HG03432 (cell line): ENCODE measurements around the gene MUL1.

Source experiments
- ATAC-seq: cut with Tn5 transposase; IDR thresholded peaks from one replicate; pipeline ENCODE4 v1.9.1; 2021; ENCODE audit warnings: mild to moderate bottlenecking, moderate library complexity; ENCODE audit not compliant: unreplicated experiment

MUL1 gene

DNA sequence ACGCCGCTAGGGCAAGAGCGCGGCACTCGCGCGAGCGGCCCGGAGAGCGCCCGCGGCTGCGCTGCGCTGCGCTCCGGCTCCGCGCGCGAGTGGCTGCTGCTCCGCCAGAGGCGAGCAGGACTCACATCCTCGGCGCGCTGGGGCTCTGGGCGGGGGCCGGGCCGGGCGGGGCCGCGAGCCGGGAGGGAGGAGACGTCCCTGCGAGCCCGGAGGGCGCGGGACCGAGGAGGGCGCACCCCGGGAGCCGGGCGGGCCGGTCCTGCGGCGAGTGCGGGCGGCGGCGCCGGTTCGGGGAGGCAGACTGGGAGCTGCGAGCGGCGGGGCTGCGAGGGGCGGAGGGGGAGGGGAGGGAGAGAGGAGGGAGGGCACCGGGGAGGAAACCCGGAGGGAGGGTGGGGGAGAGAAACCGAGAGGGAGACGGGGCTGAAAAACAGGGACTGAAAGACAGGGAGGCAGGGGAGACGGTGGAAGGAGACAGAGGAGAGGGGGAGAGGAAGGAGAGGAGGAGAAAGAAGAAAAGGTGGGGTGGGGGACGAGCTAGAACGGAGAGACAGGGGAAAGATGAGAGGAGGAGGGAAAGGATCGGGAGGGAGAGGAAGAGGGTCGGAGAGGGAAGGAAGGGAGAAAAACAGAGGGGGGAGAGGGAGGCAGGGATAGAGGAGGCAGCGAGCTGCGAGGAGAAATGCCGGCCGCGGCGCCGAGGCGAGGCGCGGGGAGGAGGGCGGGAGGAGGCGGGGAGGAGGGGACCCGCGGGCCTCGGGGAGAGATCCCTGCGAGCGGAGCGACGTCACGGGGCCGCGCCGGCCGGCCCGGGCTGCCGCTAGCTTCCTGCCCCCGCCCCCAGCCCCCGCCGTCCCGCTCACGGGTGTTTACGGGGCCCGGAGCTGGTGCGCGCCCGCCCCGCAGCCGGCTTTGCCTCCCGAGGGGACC is 22.2 kb downstream of the MUL1 start, which contains the start of gene CAMK2N1:
CAMK2N1 (minus strand) TSS at position 684 of the 930 bp plus-strand sequence. CDS start 831 bp downstream, outside the sequence.
- no peak for ATAC-seq

DNA sequence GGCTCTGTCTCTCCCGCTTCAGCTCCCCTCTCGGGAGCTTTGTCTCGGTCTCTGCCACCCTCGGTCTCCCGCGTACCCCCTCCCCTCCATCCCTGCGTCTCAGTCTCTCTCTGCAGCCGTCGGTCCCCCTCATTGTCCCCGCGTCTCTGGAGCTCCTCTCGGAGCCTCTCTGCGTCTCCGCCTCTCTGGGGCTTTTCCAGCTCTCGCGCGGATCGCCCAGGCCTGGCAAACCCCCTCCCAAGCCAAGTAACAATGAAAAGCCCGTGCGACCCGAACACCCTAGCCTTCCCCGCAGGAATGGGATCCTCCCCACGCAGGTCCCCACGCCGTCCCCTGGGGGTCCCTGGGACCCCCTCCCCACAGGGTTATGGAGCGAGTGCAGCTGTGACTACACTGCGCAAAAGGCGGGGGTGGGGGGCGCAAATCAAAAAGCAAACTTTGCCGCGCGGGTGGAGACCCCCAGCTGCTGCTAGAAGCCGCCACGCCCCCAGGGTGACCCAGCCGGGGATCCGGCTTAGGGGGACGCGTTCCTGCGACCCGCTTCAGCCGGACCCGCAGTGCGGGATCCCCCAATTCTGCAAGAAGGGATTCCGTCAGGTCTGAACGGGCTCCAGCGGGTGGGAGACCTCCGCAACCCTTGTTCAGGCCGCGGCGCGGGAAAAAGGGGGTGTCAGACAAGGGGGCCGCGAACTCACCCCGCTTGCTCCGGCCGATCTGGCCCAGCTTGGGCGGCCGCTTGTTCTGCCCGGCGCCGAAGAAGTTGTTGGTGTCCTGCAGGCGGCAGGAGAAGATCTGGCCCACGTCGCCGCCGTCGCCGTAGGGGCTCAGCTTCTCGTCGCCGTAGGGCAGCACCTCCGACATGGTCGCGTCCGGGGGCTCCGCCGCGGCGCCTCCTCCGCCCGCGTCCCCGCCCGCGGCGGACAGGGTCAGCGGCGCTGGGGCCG is 23.2 kb downstream of the MUL1 start:
- no peak for ATAC-seq

- no peak for ATAC-seq
These were observed 24.0 kb downstream of the MUL1 start for GRCh38 chr1:20483833-20484518.

DNA sequence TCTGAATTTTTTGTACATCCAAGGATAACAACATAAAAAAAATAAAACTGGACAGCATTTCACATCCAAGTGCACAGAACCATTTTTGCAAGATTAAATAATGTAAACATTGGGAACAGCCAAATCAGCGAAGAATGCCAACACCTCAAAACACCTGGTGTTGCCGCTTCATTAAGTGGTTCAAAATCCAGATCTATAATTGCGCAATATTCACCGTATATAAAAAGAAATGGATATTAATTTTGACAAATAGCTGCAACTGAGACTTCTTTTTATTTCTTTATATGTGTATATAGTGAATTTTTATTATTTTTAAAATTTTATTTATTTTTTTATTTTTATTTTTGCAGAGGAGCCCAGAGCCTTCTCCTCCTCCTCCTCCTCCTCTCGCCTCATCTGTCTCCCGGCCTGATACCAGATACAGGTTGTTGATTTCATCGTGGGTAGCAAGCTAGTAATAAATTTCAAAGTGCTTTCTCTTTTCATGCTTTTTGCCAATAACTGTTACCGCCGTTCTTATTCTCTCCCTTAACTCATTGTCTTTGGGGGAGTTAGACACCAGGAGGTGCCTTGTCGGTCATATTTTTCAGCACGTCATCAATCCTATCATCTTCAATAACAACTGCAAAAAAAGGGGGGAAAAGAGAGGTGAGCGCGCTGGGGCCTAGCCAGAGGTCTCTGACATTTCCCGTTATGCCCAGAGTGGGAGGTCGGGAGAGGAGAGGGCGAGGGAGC is 24.7 kb downstream of the MUL1 start:
- ATAC-seq = no peak

DNA sequence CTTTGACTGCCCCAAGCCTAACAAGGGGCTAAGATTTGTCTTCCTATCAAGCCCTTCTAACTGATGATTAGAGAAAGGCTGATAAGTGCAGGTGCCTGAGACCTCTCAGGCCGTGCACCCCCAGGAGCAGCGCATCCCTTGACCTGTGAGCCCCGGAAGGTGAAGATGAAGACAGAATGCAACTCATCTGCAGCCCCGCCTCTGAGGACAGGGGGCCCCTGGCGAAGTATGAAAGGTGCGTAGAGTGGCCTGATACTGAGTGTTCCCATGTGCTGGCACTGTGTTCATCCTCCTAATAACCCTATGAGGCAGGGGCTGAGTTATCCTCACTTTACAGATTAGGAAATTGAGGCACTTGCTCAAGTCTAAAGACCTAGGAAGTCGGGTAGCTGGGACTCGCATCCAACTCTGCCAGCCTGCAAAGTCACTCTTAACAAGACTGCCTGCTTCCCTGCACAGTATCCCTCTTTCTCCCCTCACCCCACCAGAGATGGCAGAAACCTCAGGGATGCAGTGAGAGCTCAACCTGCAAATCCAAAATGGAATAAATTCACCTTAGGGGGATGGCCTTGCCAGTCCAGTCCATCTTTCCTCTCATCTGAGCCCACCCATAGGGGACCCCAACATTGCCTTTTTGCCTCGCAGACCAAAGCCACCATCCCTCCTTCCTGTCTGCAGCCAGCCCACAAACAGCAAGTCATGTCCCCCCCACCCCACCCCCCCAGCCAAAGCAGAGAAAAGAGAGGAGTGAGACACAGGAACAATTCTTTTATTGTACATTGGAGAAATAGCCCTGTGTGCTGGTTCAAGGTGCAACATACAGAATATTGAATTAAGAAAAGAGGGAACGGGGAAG is 26.1 kb downstream of the MUL1 start:
- no peak for ATAC-seq

DNA sequence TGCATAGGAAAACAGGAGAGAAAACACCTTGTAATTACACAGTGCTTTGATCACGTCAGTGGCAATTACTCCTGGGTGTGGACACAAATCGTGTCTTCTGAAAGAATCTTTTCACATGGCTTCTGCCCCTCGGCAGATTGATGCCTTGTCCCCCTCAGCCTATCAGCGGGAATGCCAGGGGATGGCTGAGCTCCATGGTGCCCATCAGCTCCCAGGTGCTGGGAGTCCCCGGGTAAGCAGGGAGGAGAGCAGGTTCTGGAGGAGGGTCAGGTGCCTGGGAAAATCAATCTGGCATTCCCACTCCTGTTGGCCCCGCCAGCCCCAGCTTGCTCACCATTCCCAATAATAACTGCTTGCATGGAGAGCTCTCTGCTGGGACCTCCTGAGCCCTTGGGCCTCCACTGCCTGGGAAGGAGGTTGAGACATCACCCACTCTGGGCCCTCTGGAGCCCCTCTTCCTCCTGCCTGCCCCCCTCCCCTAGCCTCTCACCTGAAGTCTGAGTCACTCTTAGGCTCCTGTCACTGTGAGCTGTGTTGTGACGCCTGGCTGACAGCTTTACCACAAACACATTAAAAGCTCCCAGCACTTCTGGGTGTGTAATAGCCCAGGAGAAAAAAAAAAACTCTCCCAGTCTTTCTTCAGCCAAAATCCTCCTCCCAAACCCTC is 26.9 kb downstream of the MUL1 start:
- no peak for ATAC-seq

DNA sequence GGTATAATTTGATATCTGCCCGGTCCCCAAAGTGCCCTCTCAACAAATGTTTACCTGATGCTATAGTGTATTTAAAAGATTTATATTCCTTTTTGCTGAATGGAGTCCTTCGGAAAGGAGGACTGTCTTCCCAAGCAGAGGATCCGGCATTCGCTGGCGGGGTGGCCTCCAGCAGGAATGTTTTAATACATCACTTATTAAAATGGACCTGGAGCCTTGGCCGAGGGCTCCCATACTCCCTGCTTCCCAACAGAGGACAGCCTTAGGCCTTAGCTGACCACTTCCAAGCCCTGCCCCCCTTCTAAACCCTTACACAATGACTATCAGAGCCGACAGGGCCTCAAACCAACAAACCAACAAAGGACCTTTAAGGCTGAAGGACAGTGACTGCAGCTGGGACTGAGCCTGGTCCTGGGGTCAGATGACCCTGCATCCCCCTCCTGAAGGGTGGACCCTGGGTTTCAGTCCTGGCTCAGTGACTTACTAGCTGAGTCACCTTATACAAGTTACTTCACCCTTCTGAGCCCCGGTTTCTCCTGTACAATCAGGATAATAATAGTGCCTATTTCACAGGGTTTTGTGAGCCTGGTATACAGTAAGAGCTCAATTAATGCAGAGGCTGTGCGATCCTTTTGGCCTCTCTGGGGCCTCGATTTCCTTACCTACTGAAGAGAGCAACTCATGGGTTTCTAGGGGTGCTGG is 27.6 kb downstream of the MUL1 start:
- ATAC-seq = no peak

GRCh38 chr1:20479840-20480239 is 28.1 kb downstream of the MUL1 start:
- no peak for ATAC-seq

DNA sequence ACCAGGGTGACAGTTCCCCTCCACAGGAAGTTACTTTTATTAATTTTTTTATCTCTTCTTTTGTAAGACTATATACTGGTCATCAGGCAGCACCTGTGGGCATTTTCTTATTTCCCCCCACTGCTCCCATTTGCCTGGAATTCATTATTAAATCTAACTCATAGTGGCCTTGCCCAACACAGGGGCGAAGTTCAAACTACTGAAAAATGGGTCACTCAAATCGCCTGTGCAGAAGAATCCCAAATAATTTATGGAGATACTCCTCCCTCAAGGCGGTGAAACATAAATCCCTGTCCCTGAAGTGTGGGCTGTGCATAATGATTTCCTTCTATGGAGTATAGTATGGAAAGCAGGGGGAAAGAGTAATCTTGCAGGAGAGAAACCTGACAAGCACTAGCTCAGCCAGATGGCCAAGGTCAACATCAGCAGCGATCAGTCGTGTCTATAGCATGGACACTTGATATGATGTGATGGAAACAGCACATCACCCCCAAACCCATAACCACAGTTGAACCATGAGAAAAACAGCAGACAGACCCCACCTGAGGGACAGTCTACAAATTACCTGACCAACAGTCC is 29.8 kb downstream of the MUL1 start:
- no peak for ATAC-seq

DNA sequence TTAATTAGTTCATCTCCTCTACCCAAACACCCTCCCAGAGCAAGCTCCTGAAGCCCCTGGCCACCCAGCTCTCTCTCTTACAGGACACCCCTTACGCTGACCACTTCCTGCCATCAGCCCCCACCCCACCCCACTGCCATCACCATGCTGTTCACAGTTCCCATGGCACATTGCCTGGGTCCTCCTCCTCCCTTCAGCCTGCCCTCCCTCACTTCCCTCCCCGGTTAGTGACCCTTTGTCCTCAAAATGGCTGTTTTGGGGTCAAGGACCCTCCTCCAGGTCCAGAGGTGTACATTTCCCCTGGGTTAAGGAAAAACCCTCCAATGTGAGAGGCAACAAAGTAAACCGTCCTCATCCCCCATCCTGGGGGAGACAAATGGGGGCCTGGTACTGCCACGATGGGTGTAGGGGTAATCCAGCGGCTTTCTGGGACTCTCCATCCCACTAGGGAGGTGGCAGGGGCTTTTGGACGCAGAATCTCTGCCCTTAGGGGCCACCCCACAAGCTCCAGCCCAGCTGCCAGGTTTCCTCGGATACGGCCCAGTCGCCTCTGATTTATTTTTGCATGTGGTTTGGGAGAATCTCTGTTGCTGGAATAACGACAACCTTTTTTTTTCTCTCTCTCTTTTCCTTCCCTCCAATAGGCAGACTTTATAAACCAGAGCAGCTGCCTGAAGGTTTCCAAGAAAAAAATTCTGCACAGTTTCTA is 30.4 kb downstream of the MUL1 start:
- ATAC-seq = no peak

DNA sequence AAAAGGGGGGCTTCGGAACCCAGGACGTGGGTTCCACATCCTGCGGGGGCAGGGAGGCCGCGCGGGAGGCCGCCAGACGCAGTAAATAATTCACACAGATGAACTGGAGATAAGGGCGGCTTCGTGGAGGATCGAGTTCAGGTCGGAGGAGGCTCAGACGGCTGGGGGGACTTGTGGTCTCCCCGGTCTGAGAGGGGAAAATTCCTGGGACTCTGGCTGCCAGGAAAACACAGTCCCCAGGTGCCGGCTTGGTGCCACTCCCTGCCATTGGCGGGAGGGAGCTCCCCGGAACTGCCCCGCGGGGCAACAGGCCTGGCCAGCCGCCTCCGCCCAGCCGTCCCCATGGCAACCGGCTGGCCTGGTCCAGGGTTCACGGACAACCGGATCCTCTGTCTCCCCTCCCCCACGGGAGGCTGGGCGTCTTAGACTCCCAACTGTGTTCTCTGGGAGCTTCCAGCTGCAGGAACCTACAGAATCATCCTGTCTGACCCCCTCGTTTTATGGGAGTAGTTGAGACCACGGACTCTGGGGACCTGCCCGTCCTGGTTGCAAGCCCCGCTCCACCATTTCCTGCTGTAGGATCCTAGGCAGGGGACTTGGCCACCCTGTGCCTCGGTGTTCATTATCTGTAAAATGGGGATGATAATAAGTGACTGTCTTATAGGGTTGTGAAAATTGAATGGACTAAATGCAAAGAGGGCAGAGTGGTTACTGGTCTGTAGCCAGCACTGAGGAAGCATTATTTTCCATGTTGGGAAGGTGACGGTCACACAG is 31.5 kb downstream of the MUL1 start:
- ATAC-seq = no peak

DNA sequence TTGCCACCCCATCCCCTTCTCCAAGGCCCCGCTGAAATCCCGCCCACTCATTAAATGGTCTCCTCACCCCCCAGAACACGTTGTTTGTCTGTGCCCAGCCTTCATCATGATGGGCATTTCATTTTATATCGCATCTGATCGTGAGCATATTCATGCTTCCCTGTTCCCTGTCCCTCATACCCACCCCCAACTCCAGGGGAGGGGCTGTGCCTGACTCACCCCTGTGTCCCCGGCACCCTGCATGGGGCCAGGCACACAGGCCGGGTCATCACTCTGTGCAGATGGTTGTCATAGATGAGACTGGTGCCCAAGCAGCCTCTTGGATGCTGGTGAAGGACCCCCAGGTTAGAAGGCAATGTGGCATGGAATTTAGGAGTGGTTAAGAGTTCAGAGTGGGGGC is 33.0 kb downstream of the MUL1 start:
- no peak for ATAC-seq

DNA sequence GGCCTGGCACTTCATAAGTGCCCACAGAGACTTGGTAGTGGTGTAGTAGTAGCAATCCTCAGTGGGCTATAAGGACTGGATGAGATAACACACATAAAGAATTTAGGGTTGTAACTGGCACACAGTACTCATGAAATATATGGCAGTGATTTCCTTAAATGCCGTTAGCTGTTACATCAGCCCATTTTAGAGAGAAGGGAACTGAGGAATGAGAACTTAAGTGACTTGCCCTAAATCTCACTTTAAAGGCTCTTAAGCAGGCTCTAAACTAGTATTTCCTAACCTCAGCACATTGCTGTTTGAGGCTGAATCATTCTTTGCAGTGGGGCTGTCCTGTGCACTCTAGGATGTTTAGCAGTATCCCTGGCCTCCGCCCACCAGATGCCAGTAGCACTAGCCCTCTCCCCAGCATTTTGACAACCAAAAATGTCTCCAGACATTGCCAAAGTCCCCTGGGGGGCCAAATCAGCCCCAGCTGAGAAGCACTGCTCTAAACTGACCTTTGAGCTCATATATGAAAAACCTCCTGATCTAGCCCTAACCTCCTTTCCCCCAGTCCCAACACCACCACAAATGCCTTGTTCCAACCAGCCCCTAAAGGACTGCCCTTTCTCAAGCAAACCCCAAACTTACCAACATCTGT is 33.5 kb downstream of the MUL1 start:
- no peak for ATAC-seq

- no peak for ATAC-seq
These were observed 34.1 kb downstream of the MUL1 start for GRCh38 chr1:20473894-20474293.

DNA sequence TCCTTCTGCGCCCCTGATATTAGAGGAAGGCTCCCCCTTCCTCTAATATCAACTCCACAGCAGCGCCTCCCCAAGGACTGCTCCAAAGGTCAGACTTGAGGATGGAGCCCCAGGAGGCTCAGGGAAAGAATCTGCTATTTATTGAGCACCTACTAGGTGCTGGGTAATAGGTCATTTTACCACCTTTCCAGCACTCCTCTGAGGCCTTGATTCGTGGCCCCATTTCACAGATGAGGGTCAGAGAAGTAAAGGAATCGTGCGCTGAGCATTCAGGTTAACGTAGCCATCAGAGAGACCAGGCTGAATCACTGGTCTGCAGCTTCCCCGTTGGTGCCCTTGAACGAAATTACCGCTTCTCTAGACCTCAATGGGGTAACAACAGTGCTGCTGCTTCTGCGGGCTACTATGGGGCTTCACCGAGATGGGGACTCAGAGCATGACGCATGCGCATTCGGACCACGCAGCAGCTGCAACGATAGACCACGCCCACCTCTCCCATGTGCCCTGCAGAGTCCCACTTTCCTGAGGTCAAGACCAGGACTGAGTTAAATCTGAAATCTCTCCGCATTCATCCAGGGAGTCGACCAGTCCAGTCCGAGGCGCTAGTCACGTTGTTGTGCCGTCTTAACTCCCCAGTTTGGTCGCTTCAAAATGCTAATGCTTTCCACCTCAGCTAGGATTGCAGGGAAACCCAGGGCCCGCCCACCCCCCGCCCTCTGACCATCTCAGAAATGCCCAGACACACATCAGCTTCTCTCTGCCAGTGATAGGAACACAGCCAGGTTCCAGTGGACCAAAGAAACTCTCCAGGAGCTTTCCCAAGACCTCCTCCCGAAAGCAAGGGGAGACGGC is 34.9 kb downstream of the MUL1 start:
- no peak for ATAC-seq
